ENCODE data around the gene FNIP1. TPM values are rescaled to one million over a fixed set of nuclear protein-coding genes. Genes with fewer than 3 reads are reported as not detected.

The FNIP1 gene
- total and polyA plus RNA-seq, 2 of the 8 experiments (the other 6 are each of a cell fraction or from before 2014, with no cell fraction given) = 3.5 to 17.3 TPM

DNA sequence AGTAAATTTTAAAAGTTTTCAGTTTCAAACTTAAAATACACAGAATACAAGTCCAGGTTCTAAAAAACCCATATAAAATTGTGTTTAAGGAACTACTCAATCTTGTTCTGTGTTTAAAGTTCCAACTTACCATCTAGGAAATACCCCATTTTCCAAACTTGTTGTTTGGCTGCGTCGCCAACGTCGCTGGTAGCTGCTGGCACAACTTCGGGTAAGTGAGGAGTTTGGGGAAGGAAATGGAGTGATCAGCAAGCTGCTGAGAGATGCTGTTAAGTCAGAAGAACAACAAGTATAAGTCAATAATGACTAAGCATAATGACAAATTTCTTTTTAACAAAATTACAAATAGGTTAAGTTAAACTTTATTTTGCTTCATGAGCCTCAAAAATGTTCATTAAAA, 90.5 kb downstream of the FNIP1 start:
- Histone ChIP-seq H2BK120ac (replicated peaks; ENCODE audit: low read depth, low read length) (no peak overlapping the region), H2BK15ac (ENCODE audit: low read length) (no peak overlapping the region), H3K36me3 (ENCODE audit: control insufficient read depth in 2 of 4, insufficient read depth in 4 of 4, low read length in 3 of 4) (peaks cover 0 to 22% (median 12%) of the 10 kb centered on the region in 4 experiments; a peak in 6 of 8 replicates), H4K20me1 (replicated peaks in 1 of 2; ENCODE audit: control insufficient read depth in 1 of 2, insufficient read depth in 2 of 2, low read length in 2 of 2) (peaks cover 0 to 1% of the 10 kb centered on the region in 2 experiments), H3K23ac (ENCODE audit: insufficient read length) (no peak overlapping the region), H3K4me1 (replicated peaks in 1 of 4; ENCODE audit: control insufficient read depth in 3 of 4, insufficient read depth in 4 of 4, low read length in 3 of 4) (no peaks in the 10 kb centered on the region), H2BK20ac (ENCODE audit: low read length) (no peak overlapping the region), H3K56ac (replicated peaks; ENCODE audit: insufficient read length, low read depth, low read length) (no peak overlapping the region), H4K8ac (ENCODE audit: extremely low read depth, insufficient read depth, low read length) (no peak overlapping the region), H4K91ac (replicated peaks; ENCODE audit: insufficient read length, low read length) (no peak overlapping the region), H3K14ac (ENCODE audit: insufficient read length) (no peak overlapping the region), H2AK5ac (ENCODE audit: low read depth, low read length) (no peak overlapping the region), H3K4me3 (ENCODE audit: extremely low read depth in 1 of 4, insufficient read depth in 2 of 4, low read depth in 3 of 4, low read length in 4 of 4) (no peak overlapping the region), H2BK12ac (ENCODE audit: low read depth, low read length) (no peak overlapping the region), H3K23me2 (ENCODE audit: low read depth, low read length) (no peaks in the 10 kb centered on the region), H2AFZ (ENCODE audit: low read length) (no peak overlapping the region), H3K4me2 (ENCODE audit: insufficient read depth in 1 of 2, low read depth in 2 of 2, low read length in 2 of 2) (no peak overlapping the region), H3K9ac (replicated peaks in 1 of 4; ENCODE audit: extremely low read depth in 1 of 4, low read depth in 3 of 4, low read length in 3 of 4) (no peak overlapping the region), H3K79me2 (ENCODE audit: control insufficient read depth in 1 of 2, insufficient read depth in 2 of 2, low read length in 2 of 2) (no peaks in the 10 kb centered on the region), H3K18ac (ENCODE audit: extremely low read depth, low read length) (no peak overlapping the region), H3K9me3 (ENCODE audit: insufficient read depth in 2 of 2, low read depth in 1 of 2, low read length in 1 of 2) (no peaks in the 10 kb centered on the region), H3K79me1 (ENCODE audit: low read depth, low read length) (no peaks in the 10 kb centered on the region), H3K27me3 (replicated peaks in 1 of 4; ENCODE audit: control insufficient read depth in 3 of 4, extremely low read depth in 1 of 4, insufficient read depth in 3 of 4, low read length in 3 of 4) (no peaks in the 10 kb centered on the region), H3K27ac (ENCODE audit: low read depth, low read length) (no peak overlapping the region), H2BK5ac (ENCODE audit: low read depth, low read length) (no peak overlapping the region), H4K5ac (ENCODE audit: insufficient read length, low read depth, low read length) (no peak overlapping the region), H3K4ac (replicated peaks; ENCODE audit: insufficient read length, low read depth, low read length) (no peak overlapping the region)
- DNase-seq (ENCODE audit: low read depth in 1 of 2, low spot score in 2 of 2) = no peak
- 98% methylated on average over 5 of the region's 5 CpGs; no CpG with 5 or more reads in 1 of the 2 experiments for WGBS, 2 experiments (ENCODE audit: extremely low coverage in 1 of 2, insufficient coverage in 1 of 2, insufficient read length in 1 of 2, insufficient replicate concordance in 2 of 2, low coverage in 1 of 2, low lambda C conversion rate in 2 of 2, missing lambda C conversion rate in 1 of 2)
- ChIA-PET CTCF (ENCODE audit: partially characterized antibody) (no interaction called here), POLR2A (ENCODE audit: partially characterized antibody) (no interaction called here)
- FAIRE-seq = no peak
- TF ChIP-seq RBBP5 (IDR thresholded peaks at IDR 0.05; ENCODE audit: borderline replicate concordance, low read depth, low read length) (no peak), BRCA1 (IDR thresholded peaks at IDR 0.05; ENCODE audit: low read depth, low read length) (no peak), SP2 (IDR thresholded peaks at IDR 0.05; ENCODE audit: low read length) (no peak), CBX8 (IDR thresholded peaks at IDR 0.05; ENCODE audit: borderline replicate concordance, low read depth, low read length) (no peak), BCL11A (IDR thresholded peaks at IDR 0.05; ENCODE audit: low read depth in 2 of 2, low read length in 2 of 2) (no peak), TAF7 (optimal IDR thresholded peaks at IDR 0.05; ENCODE audit: borderline replicate concordance, low read depth, low read length) (no peak), GTF2F1 (IDR thresholded peaks at IDR 0.05; ENCODE audit: borderline replicate concordance, low read depth, low read length) (no peak), MAFK (IDR thresholded peaks at IDR 0.05; ENCODE audit: low read depth, low read length) (no peak), E2F6 (IDR thresholded peaks at IDR 0.05) (no peak), RNF2 (IDR thresholded peaks at IDR 0.05; ENCODE audit: borderline replicate concordance, low read depth, low read length, missing control alignments, poor library complexity, severe bottlenecking) (no peak)
